ENCODE results near the gene ZBTB21.

DNA sequence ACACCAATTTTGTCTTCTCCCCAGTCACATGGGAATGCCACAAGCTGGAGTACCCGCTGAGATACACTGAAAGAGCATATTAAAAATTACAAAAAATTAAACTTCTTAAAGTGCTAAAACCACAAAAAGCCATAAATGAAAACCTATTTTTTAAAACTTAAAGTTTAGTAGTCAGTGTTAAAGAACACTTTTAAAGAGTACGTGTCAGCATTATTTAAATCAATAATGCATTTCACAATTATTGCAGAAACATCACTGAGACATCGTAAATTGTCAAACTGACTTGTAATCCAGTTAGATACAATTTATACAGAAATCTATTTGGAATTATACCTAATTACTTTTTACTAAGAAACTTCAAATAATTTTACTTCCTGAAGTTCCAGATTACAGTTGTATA, 22.9 kb downstream of the ZBTB21 start:
- TF ChIP-seq TCF7L2 (IDR thresholded peaks at IDR 0.05; ENCODE audit: low read depth, low read length), result no peak
- TF ChIP-seq, protein P1, sequence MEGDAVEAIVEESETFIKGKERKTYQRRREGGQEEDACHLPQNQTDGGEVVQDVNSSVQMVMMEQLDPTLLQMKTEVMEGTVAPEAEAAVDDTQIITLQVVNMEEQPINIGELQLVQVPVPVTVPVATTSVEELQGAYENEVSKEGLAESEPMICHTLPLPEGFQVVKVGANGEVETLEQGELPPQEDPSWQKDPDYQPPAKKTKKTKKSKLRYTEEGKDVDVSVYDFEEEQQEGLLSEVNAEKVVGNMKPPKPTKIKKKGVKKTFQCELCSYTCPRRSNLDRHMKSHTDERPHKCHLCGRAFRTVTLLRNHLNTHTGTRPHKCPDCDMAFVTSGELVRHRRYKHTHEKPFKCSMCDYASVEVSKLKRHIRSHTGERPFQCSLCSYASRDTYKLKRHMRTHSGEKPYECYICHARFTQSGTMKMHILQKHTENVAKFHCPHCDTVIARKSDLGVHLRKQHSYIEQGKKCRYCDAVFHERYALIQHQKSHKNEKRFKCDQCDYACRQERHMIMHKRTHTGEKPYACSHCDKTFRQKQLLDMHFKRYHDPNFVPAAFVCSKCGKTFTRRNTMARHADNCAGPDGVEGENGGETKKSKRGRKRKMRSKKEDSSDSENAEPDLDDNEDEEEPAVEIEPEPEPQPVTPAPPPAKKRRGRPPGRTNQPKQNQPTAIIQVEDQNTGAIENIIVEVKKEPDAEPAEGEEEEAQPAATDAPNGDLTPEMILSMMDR (IDR thresholded peaks at IDR 0.05), result no peak
- TF ChIP-seq POLR2AphosphoS5 (IDR thresholded peaks at IDR 0.05; ENCODE audit: low read depth, low read length), result no peak
